Progenitor cell of endocrine pancreas (in vitro differentiated cells): ENCODE measurements around the gene OR6X1. TPM values are rescaled to one million over a fixed set of nuclear protein-coding genes. Genes with fewer than 3 reads are reported as not detected.

Source experiments
- DNase-seq: peaks from one replicate; pipeline ENCODE4 v3.0.0; 2021; ENCODE audit warnings: low spot score; ENCODE audit not compliant: unreplicated experiment
- H3K27ac Mint-ChIP-seq: 2 replicates; pipeline ENCODE4 v1.8.0; 2021; ENCODE audit warnings: mild to moderate bottlenecking, moderate library complexity, mixed read lengths
- H3K27me3 Mint-ChIP-seq: 2 replicates; pipeline ENCODE4 v1.8.0; 2021; ENCODE audit warnings: mixed read lengths
- H3K36me3 Mint-ChIP-seq: 2 replicates; pipeline ENCODE4 v1.8.0; 2022; ENCODE audit warnings: mixed read lengths; ENCODE audit not compliant: insufficient read depth
- H3K4me1 Mint-ChIP-seq: 2 replicates; pipeline ENCODE4 v1.8.0; 2021; ENCODE audit warnings: low read depth, mixed read lengths
- H3K4me3 Mint-ChIP-seq: 2 replicates; pipeline ENCODE4 v1.8.0; 2021; ENCODE audit warnings: low read depth, mild to moderate bottlenecking, moderate library complexity, mixed read lengths
- H3K9me3 Mint-ChIP-seq: 2 replicates; pipeline ENCODE4 v1.8.0; 2021; ENCODE audit warnings: low read depth, mixed read lengths
- total RNA-seq: library from RNA; stranded (reverse); gene quantifications from 2 replicates; pipeline ENCODE4 v1.2.1, GENCODE V29; 2021
- TF ChIP-seq, protein P1 (sequence below): fragments of 200-600 bp; sonication (generic); IDR thresholded peaks from one replicate; pipeline ENCODE4 v1.5.0; 2021; ENCODE audit warnings: antibody characterized with exemption, mild to moderate bottlenecking; ENCODE audit not compliant: unreplicated experiment

Gene OR6X1
- total RNA-seq, 1 donor from 2014 or later: not detected

DNA sequence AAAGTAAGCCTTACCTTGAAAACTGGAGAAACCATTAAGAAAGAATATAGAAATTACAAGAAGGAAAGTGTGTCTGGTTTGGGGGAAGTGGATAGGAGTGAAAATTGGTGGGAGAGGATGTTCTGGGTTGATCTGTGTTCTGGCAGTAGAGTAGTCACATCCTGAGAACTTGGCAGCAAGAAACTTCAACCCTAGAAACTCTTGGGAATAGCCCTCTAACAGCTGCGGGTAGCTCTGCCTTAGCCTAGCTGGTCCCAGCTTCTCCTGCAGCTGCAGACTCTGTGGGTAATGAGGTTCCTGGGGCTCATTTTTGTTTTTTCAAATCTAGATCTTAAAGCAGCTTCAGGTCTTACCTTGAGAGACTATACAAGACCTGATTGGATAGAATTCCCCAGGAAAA lies 24.2 kb upstream of the OR6X1 start:
- TF ChIP-seq, protein P1, sequence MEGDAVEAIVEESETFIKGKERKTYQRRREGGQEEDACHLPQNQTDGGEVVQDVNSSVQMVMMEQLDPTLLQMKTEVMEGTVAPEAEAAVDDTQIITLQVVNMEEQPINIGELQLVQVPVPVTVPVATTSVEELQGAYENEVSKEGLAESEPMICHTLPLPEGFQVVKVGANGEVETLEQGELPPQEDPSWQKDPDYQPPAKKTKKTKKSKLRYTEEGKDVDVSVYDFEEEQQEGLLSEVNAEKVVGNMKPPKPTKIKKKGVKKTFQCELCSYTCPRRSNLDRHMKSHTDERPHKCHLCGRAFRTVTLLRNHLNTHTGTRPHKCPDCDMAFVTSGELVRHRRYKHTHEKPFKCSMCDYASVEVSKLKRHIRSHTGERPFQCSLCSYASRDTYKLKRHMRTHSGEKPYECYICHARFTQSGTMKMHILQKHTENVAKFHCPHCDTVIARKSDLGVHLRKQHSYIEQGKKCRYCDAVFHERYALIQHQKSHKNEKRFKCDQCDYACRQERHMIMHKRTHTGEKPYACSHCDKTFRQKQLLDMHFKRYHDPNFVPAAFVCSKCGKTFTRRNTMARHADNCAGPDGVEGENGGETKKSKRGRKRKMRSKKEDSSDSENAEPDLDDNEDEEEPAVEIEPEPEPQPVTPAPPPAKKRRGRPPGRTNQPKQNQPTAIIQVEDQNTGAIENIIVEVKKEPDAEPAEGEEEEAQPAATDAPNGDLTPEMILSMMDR: no peak
- Mint-ChIP-seq H3K27ac (no peak overlapping the region), H3K4me1 (peaks cover 5% of the 10 kb centered on the region), H3K4me3 (no peak overlapping the region), H3K9me3 (no peaks in the 10 kb centered on the region), H3K27me3 (no peaks in the 10 kb centered on the region), H3K36me3 (no peaks in the 10 kb centered on the region)
- no peak for DNase-seq

GRCh38 chr11:123775715-123776549 lies 21.6 kb upstream of the OR6X1 start:
- no peaks in the 10 kb centered on the region for H3K36me3 Mint-ChIP-seq
- H3K9me3 Mint-ChIP-seq: no peaks in the 10 kb centered on the region
- H3K4me3 Mint-ChIP-seq: no peak overlapping the region
- H3K27me3 Mint-ChIP-seq: no peaks in the 10 kb centered on the region
- H3K27ac Mint-ChIP-seq: no peak overlapping the region
- TF ChIP-seq, protein P1: no peak
- peaks cover 5% of the 10 kb centered on the region for H3K4me1 Mint-ChIP-seq
- no peak for DNase-seq

DNA sequence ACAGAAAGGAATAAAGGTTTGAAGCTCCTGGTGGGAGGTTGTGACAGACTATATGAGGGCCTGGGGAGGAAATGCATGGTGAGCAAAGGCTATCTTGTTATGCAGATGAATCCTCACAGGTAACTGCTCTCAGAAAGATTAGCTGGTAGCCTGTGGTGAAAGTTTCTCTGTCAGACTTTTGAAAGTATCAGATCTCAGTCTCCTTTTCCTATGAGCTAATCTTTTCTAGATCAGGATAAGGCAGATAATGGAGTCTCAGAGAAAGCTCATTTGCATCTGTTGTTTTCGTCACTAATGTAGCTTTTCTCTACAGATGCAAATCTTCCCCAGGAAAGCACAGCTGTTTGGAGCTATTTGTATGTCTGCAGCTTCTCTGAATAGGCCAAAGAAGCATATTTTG lies 21.0 kb upstream of the OR6X1 start:
- no peaks in the 10 kb centered on the region for H3K36me3 Mint-ChIP-seq
- H3K27me3 Mint-ChIP-seq: no peaks in the 10 kb centered on the region
- no peaks in the 10 kb centered on the region for H3K9me3 Mint-ChIP-seq
- no peak overlapping the region for H3K4me3 Mint-ChIP-seq
- no peak for DNase-seq
- peaks cover 5% of the 10 kb centered on the region for H3K4me1 Mint-ChIP-seq
- TF ChIP-seq, protein P1: no peak
- H3K27ac Mint-ChIP-seq: no peak overlapping the region

DNA sequence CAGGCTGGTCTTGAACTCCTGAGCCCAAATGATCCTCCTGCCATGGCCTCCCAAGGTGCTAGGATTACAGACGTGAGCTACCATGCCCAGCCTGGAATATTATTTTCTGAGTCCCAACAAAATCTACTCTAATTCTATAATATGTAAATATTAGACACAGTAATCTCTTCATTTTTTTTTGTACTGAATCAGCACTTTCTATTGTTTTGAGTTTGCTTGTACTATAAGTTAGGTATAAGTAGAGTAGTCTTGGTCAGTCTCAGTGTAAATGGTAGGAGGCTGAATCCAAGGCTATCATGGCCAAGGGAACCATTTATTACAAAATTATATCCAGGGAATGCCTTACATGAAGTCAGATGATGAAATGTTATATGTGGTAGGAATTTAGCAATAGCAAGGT lies 19.6 kb upstream of the OR6X1 start:
- H3K4me1 Mint-ChIP-seq: peaks cover 5% of the 10 kb centered on the region
- H3K27me3 Mint-ChIP-seq: no peaks in the 10 kb centered on the region
- no peak overlapping the region for H3K27ac Mint-ChIP-seq
- no peak overlapping the region for H3K4me3 Mint-ChIP-seq
- no peaks in the 10 kb centered on the region for H3K36me3 Mint-ChIP-seq
- TF ChIP-seq, protein P1: no peak
- no peak for DNase-seq
- no peaks in the 10 kb centered on the region for H3K9me3 Mint-ChIP-seq

DNA sequence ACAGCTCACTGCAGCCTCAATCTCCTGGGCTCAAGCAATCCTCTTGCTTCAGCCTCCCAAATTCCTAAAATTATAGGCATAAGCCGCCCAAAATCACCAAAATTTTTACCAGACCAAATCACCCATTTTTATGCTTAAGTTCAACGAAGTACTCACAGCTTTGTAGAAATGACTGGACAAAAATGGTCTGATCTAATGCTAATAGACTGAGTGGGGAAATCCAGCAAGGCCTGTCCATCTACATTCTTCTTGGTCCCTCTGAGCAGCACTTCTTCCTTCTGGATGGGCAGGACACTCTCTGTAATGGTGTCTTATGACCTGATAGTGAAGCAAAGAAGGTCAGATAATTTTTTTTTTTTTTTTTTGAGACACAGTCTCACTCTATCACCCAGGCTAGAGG lies 18.7 kb upstream of the OR6X1 start:
- TF ChIP-seq, protein P1: no peak
- Mint-ChIP-seq H3K36me3 (no peaks in the 10 kb centered on the region), H3K9me3 (peaks cover 3% of the 10 kb centered on the region), H3K4me1 (peaks cover 5% of the 10 kb centered on the region), H3K27ac (peak overlapping the region; percentile 52), H3K27me3 (no peaks in the 10 kb centered on the region), H3K4me3 (no peak overlapping the region)
- DNase-seq: no peak
